GM10248 (cell line): Measurements from ENCODE around the gene CRYGB.
"Not testable (repeated sequence)": the region's sequence is repeated elsewhere in the genome, so short reads cannot be mapped to it uniquely, and the experiment has no call there.

Experiments
- CTCF ChIA-PET: fragments of 300-600 bp; sonication (Branson Sonifier 250); formaldehyde crosslinking; extraction: SDS; loops from one replicate; lab custom pipeline; 2021; ENCODE audit warnings: antibody characterized with exemption; lab: Yijun Ruan, JAX
- POLR2A ChIA-PET: fragments of 350-650 bp; sonication (Branson Sonifier 250); formaldehyde crosslinking; extraction: SDS; loops from one replicate; lab custom pipeline; 2020; ENCODE audit warnings: antibody characterized with exemption; lab: Yijun Ruan, JAX
- DNase-seq: peaks from one replicate; pipeline ENCODE4 v3.0.0; 2012; ENCODE audit errors: extremely low spot score
- TF ChIP-seq, protein P1 (sequence below): IDR thresholded peaks from 2 replicates; pipeline ENCODE4 v1.5.1; 2012; ENCODE audit warnings: mild to moderate bottlenecking, low read depth; ENCODE audit errors: extremely low read depth, missing control alignments, control extremely low read depth

CRYGB gene

DNA sequence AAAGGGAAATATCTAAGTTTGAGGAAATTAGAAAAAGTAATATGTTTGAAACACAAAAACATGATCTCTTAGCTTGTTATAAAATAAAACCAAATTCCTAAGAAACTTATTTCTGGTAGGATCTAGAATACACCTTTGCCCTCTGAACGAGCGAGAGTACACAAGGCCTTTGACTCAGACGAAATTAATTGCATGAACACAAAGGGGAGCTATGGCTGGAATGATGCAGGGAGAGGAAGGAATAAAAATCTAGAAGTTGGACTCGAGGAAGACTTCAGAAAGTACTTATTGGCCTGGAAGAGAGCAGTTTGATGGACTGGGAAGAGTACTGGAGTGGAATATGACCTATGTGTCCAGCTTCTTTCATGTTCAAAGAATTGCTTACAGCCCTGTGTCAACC is 20.7 kb downstream of the CRYGB start:
- DNase-seq = no peak
- POLR2A ChIA-PET = no interaction called here
- CTCF ChIA-PET = interaction anchor here (1.0 kb wide), 1 partner anchor 11 kb away, joined by 3 read pairs; no protein-coding TSS in a partner anchor

DNA sequence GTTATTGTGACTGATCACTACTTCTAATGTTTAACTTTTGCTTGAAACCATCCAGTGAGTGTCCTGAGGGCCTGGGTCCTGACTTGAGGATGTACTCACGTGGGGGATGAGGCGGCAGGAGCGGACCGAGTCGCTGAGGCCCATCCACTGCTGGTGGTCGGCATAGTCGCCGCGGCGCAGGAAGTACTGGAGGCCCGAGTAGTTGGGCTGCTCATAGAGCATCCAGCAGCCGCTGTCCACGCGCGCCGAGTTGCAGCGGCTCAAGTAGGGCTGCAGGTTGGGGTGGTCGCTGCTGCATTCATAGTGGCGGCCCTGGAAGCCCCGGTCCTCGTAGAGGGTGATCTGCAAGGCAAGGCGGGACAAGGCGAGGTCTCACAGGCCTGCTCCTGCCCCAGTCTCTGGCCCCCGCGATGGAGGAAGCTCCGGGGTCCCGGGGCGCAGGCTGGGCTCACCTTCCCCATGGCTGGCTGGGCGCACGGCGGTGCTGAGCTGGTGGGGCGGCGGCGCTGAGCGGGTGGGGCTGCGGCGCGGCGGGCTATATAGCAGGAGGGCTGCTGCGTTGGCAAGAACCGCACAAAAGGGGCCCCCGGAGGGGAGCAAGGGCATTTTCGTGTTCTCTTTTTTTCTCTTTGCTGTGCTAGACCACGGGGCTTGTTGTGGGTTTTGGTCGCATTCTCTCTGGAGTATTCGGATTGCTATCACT is 21.8 kb downstream of the CRYGB start, which contains the start of gene CRYGD:
Gene CRYGD, minus strand, starts transcription at position 512 of the 703 bp plus-strand sequence. Its CDS starts 51 bp downstream, at position 461.
- CTCF ChIA-PET = interaction anchor here (1.0 kb wide), 1 partner anchor 12 kb away, joined by 3 read pairs; no protein-coding TSS in a partner anchor
- DNase-seq, POLR2A ChIA-PET: not testable (repeated sequence)

More for the DNA sequence above, 20.7 kb downstream of the CRYGB start:
- TF ChIP-seq, protein P1, sequence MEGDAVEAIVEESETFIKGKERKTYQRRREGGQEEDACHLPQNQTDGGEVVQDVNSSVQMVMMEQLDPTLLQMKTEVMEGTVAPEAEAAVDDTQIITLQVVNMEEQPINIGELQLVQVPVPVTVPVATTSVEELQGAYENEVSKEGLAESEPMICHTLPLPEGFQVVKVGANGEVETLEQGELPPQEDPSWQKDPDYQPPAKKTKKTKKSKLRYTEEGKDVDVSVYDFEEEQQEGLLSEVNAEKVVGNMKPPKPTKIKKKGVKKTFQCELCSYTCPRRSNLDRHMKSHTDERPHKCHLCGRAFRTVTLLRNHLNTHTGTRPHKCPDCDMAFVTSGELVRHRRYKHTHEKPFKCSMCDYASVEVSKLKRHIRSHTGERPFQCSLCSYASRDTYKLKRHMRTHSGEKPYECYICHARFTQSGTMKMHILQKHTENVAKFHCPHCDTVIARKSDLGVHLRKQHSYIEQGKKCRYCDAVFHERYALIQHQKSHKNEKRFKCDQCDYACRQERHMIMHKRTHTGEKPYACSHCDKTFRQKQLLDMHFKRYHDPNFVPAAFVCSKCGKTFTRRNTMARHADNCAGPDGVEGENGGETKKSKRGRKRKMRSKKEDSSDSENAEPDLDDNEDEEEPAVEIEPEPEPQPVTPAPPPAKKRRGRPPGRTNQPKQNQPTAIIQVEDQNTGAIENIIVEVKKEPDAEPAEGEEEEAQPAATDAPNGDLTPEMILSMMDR = no peak

DNA sequence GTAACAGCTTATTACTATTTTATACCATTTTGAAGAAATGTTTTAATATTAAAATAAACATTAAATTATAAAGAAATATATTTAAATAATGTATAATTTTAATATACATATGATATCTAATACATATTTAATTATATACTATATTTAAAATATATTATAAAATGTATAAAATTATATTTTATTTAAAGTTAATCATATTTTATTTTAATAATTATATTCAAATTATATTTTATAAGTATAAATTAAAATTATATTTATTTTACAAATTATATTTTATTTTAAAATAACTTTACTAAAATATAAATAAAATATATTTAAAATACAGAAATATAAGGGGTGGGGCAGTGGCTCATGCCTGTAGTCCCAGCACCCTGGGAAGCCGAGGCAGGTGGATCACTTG is 23.7 kb downstream of the CRYGB start:
- TF ChIP-seq, protein P1 = no peak
- no peak for DNase-seq
- CTCF ChIA-PET = no interaction called here
- POLR2A ChIA-PET = no interaction called here

DNA sequence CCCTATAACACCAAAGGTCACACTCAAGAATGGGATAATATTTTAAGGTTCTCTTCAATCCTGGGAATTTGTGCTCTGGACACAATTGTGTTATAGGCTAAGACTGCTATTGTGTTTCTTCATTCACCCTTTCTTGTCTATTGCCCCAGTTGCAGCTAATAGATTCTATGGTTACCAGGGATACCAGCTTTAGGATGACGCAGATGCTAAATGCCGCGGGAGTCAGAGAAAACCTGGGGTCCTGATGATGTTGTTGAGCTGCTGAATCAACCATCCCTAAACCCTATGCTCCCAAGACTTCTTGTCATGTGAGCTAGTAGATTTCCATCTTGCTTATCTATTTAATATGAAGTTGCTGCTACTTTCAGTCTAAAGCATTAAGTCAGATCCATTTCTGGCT is 27.0 kb downstream of the CRYGB start:
- no peak for DNase-seq
- CTCF ChIA-PET = interaction anchor here (2.0 kb wide), 1 partner anchor 12 kb away, joined by 4 read pairs; no protein-coding TSS in a partner anchor

DNA sequence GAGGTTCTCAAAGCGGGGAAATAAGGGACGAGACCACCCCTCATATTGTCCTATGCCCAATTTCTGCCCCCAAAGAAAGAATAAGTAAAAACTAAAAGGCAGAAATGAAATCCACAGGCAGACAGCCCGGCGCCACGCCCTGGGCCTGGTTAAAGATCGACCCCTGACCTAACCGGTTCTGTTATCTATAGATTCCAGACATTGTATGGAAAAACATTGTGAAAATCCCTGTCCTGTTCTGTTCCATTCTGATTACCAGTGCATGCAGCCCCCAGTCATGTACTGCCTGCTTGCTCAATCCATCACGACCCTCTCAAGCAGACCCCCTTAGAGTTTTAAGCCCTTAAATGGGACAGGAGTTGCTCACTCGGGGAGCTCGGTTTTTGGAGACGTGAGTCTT is 28.6 kb downstream of the CRYGB start:
- POLR2A ChIA-PET, CTCF ChIA-PET, DNase-seq: not testable (repeated sequence)

More for the DNA sequence above, 27.0 kb downstream of the CRYGB start:
- TF ChIP-seq, protein P1 = no peak
- POLR2A ChIA-PET = no interaction called here

DNA sequence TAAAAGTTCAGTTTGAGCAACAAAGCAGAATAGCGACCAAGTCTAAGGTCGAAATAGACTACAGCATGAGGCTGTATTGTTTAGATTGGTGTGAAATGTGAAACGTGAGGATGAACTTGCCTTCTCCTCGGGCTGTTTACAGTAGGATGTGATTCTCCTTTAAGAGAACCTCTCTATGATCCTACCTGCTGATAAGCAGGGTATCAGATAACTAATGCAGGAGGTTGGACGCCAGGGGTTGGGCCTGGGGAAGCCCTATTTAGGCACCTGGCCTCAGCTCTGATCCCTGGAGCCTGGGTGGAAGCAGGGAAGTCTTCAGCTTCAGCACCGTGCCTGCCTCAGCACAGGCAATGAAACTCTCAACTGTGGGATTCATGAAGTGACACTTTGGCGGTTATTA is 33.0 kb downstream of the CRYGB start:
- TF ChIP-seq, protein P1 = no peak
- ChIA-PET POLR2A (no interaction called here), CTCF (no interaction called here)
- no peak for DNase-seq

DNA sequence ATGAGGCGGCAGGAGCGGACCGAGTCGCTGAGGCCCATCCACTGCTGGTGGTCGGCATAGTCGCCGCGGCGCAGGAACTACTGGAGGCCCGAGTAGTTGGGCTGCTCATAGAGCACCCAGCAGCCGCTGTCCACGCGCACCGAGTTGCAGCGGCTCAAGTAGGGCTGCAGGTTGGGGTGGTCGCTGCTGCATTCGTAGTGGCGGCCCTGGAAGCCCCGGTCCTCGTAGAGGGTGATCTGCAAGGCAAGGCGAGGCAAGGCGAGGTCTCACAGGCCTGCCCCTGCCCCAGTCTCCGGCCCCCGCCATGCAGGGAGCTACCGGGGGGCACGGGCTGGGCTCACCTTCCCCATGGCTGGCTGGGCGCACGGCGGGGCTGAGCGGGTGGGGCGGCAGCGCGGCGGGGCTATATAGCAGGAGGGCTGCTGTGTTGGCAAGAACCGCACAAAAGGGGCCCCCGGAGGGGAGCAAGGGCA is 33.6 kb downstream of the CRYGB start:
- POLR2A ChIA-PET, CTCF ChIA-PET, DNase-seq: not testable (repeated sequence)

DNA sequence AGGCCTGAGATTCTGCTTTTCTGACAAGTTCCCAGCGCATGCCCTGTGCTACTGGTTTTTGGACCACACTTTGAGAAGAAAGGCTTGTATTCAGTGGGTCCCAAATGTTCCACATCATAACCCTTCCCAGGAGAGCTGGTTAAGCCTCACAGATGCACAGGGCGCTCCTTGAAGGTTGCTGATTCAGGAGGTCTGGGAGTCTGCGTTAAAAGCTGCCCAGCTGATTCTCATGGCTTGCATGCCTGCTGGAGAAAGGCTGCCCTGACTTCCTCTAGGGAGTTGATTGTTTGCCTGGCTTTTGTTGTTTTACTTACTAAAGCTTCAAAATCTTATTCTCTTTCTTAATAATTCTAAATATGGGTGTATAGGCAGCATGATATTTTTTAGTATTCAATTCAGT is 42.3 kb downstream of the CRYGB start:
- ChIA-PET CTCF (no interaction called here), POLR2A (no interaction called here)
- DNase-seq = no peak

More for the DNA sequence above, 42.3 kb downstream of the CRYGB start:
- TF ChIP-seq, protein P1 = no peak
